Stomach smooth muscle (tissue), 2 donors: ENCODE measurements around the gene PTP4A2.

Experiments
- H3K27ac ChIP-seq: one replicate; pipeline ENCODE4 v1.7.0; 2013; ENCODE audit warnings: mild to moderate bottlenecking, low read length, inconsistent platforms
- H3K27me3 ChIP-seq, 2 donors: one replicate each; pipeline ENCODE4 v1.7.0; 2013; ENCODE audit warnings: low read length in 2 of 2; ENCODE audit not compliant: insufficient read depth in 2 of 2, control insufficient read depth in 1 of 2
- H3K36me3 ChIP-seq, 2 donors: one replicate each; pipeline ENCODE4 v1.7.0; 2013; ENCODE audit warnings: low read length in 2 of 2; ENCODE audit not compliant: control insufficient read depth in 2 of 2, insufficient read depth in 2 of 2
- H3K4me1 ChIP-seq: one replicate; pipeline ENCODE4 v1.7.0; 2013; ENCODE audit warnings: low read length; ENCODE audit not compliant: control insufficient read depth, insufficient read depth
- H3K4me3 ChIP-seq, 2 donors: one replicate each; pipeline ENCODE4 v1.7.0; 2013; ENCODE audit warnings: low read length in 2 of 2
- H3K9ac ChIP-seq, 2 donors: one replicate each; pipeline ENCODE4 v1.7.0; 2013; ENCODE audit warnings: low read length in 2 of 2, mild to moderate bottlenecking in 1 of 2
- H3K9me3 ChIP-seq, 2 donors: one replicate each; pipeline ENCODE4 v1.7.0; 2013; ENCODE audit warnings: low read length in 2 of 2; ENCODE audit not compliant: control insufficient read depth in 2 of 2
- donor health status: healthy.
- donor health status: Pancreatic carcinoma.

Gene PTP4A2

DNA sequence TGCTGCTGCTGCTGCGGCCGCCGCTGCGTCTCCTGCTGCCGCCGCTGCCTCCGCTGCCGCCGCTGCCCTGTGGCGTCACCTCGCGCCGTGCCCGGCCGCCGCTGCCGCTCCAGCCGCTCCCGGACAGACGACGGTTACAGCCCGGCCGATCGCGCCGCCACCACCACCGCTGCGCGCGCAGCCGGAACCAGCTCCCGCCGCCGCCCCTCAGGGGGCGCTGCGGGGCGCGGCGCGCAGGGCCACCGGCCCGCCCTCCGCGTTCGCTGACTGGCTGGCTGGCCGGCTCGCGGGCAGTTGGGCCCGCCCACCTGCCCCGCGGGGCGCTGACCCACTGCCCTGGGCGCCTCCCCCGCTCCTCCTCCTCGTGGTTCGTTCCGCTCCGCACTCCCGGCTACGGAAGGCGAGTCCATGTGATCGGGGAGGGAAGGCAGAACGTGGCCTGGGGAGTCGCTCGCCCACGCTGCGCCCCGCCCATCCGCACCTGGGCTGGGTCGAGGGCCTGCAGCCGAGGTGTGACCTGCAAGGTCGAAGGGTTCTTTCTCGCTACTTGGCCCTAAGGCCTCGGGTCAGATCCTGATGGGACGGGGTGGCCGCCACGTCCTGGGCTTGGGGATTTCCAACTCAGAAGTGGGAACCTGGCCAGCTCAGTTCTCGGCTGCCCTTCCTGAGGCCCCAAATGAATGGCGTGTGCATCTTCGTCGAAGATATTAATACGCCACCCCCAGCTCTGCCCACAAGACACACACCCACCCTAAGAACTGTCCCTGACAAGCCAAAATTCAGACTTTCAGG lies at the start of gene PTP4A2:
PTP4A2 (minus strand) TSS at position 185 of the 792 bp plus-strand sequence. CDS start 19,303 bp downstream, outside the sequence.
- H3K27me3 ChIP-seq: no peaks in the 10 kb centered on the region
- peak within 1 kb of the TSS; percentile 70 for H3K27ac ChIP-seq
- peak within 1 kb of the TSS; percentile 90 to 94 for H3K9ac ChIP-seq
- no peaks in the 10 kb centered on the region for H3K9me3 ChIP-seq
- H3K36me3 ChIP-seq: no peaks in the 10 kb centered on the region
- peak within 1 kb of the TSS; percentile 87 to 93 for H3K4me3 ChIP-seq
- peaks cover 26% of the 10 kb centered on the region for H3K4me1 ChIP-seq

DNA sequence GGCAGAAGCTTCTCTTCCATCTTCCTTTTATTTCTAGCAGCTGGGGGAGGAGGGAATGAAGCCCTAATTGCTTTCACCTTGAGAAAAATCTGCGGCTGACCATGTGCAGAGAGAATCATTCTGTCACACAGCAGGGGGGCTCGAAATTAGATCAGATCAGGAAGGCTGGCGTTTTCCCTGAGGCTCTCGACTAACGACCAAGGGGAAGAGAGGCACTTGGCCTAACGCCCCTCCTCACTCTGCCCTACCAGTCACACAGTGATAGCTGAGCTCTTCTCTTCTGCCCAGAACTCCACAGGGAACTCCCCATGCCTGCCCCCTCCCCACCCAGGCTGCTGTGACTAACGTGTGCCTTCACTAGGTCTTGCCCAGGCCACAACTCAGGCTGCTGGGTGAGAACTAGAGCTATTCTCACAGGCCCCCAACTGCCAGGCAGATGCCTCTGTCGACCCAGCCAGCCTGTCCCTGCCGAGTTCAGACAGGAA lies 49.0 kb upstream of the PTP4A2 start:
- Histone ChIP-seq H3K9me3 (no peaks in the 10 kb centered on the region), H3K4me1 (peaks cover 10% of the 10 kb centered on the region), H3K9ac (no peak overlapping the region), H3K27ac (no peak overlapping the region), H3K36me3 (no peaks in the 10 kb centered on the region), H3K4me3 (no peak overlapping the region), H3K27me3 (no peaks in the 10 kb centered on the region)

DNA sequence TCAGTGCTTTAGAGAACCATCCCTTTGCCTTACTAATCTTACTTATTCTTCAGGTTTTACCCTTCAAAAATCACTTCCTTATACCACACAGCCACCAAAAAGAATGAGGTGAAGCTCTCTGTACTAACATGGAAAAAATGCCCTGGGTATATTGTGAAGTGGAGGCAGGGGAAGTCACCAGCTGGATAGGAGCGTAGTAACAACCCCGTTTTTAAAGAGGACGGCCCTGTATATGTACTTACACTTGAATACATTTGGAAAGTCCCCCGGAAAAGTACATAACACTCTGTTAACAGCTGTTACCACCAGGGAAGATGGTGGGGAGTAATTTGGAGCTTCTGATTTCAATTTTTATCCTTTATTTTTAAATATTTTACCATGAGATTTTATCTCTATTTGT lies 47.3 kb upstream of the PTP4A2 start:
- Histone ChIP-seq H3K36me3 (no peaks in the 10 kb centered on the region), H3K9ac (peak overlapping the region; percentile 32 to 66), H3K27me3 (no peaks in the 10 kb centered on the region), H3K9me3 (no peaks in the 10 kb centered on the region), H3K27ac (peak overlapping the region; percentile 69), H3K4me1 (peaks cover 10% of the 10 kb centered on the region), H3K4me3 (peak overlapping the region; percentile 8 to 40)

DNA sequence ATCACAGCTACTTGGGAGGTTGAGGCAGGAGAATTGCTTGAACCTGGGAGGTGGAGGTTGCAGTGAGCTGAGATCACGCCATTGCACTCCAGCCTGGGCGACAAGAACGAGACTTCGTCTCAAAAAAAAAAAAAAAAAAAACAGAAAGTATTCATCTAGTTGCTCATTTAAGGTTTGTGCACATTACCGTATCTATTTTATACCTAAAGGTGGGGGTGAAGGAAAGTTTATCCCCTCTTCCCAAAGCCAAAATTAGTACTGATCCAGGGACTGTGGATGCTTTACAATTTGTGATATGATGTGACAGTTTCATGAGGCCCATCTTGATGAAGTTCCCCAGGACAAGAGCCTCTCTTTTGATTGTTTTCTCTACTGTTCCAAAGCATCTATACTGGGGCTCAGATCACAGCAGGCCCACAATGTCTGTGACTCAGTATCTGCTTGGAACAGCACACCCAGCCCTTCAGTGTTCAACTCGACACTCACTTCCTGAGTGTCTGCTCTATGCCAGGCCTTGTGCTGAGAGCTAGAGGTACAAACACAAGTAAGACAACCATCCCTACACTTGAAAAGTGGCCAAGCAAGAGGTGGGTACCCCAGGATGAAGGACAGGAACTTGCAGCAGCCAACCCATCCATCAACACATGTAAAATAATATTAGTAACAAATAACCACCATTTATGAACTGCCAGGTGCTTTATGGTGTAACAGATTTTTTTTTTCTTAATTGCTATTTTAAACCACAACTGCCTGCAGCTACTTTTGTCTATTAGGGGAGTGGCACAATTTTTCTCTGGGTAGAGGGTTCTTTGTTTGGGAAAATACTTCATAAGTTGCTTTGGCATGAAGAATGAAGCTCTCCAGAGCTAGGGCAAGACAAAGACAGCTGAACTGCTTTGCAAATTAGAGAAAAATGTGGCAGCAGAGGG lies 46.5 kb upstream of the PTP4A2 start:
- no peaks in the 10 kb centered on the region for H3K9me3 ChIP-seq
- H3K4me3 ChIP-seq: peak overlapping the region; percentile 8 to 40
- peak overlapping the region; percentile 69 for H3K27ac ChIP-seq
- H3K4me1 ChIP-seq: peaks cover 10% of the 10 kb centered on the region
- no peaks in the 10 kb centered on the region for H3K27me3 ChIP-seq
- H3K36me3 ChIP-seq: no peaks in the 10 kb centered on the region
- H3K9ac ChIP-seq: peak overlapping the region; percentile 32 to 66

DNA sequence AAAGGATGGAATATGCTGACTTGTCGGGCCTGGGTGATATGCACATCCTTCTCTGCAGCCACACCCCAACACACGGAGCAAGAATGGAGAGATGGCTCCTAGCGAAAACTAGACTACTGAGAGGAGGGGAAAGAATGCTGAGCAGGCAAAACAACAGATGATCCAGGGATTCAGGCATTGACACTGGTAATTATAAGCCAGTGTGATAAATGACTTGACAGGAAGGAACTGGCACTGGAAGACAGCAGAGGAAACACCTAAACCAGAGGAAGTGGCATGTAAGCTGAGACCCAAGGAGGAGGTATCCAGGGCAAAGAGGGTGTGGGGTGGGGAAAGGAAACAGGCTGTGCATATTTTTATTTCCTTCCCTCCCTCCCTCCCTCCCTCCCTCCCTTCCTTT lies 43.8 kb upstream of the PTP4A2 start:
- no peak overlapping the region for H3K27ac ChIP-seq
- H3K9me3 ChIP-seq: no peaks in the 10 kb centered on the region
- no peak overlapping the region for H3K4me3 ChIP-seq
- peaks cover 14% of the 10 kb centered on the region for H3K4me1 ChIP-seq
- H3K36me3 ChIP-seq: no peaks in the 10 kb centered on the region
- H3K9ac ChIP-seq: no peak overlapping the region
- no peaks in the 10 kb centered on the region for H3K27me3 ChIP-seq

DNA sequence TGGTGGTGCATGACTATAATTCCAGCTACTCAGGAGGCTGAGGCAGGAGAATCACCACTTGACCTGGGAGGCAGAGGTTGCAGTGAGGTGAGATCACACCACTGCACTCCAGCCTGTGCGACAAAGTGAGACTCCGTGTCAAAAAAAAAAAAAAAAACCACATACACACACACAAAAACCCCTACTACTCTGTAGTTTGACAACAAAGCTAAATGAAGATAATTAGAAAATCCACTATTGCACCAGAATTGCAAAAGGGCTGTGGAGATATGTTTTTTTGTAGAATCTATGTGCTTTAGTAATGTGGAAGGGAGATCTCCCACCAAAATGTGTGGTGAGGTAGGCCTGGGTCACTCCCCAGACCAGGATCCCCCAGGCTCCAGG lies 43.3 kb upstream of the PTP4A2 start:
- peaks cover 14% of the 10 kb centered on the region for H3K4me1 ChIP-seq

DNA sequence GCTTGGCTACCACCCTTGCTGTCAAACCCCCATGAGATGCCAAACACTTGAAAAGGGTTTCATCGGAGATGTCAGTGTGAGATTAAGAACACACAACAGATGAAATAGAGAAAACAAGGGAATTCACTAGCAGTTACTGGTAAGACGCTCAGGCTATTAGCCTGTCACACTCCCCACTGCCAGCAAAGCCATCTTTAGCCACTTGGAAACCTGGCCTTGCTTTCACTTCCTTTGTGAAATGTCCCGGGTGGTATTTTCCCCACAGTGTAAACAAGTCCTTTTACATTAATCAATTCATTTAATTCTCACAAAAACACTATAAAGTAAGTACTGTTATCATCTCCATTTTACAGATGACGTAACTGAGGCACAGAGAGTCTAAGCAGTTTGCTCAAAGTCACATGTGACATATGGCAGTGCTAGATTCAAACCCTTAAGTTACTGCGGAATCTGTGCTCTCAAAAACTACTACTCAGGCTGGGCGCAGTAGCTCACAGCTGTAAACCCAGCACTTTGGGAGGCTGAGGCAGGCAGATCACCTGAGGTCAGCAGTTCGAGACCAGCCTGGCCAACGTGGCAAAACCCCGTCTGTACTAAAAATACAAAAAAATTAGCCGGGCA lies 42.8 kb upstream of the PTP4A2 start:
- H3K36me3 ChIP-seq: no peaks in the 10 kb centered on the region
- no peak overlapping the region for H3K9ac ChIP-seq
- peaks cover 14% of the 10 kb centered on the region for H3K4me1 ChIP-seq
- no peaks in the 10 kb centered on the region for H3K9me3 ChIP-seq
- H3K4me3 ChIP-seq: no peak overlapping the region
- no peaks in the 10 kb centered on the region for H3K27me3 ChIP-seq
- H3K27ac ChIP-seq: no peak overlapping the region

More for the DNA sequence above, 43.3 kb upstream of the PTP4A2 start:
- no peaks in the 10 kb centered on the region for H3K27me3 ChIP-seq
- no peaks in the 10 kb centered on the region for H3K9me3 ChIP-seq
- no peak overlapping the region for H3K27ac ChIP-seq
- H3K4me3 ChIP-seq: no peak overlapping the region
- no peak overlapping the region for H3K9ac ChIP-seq
- no peaks in the 10 kb centered on the region for H3K36me3 ChIP-seq

DNA sequence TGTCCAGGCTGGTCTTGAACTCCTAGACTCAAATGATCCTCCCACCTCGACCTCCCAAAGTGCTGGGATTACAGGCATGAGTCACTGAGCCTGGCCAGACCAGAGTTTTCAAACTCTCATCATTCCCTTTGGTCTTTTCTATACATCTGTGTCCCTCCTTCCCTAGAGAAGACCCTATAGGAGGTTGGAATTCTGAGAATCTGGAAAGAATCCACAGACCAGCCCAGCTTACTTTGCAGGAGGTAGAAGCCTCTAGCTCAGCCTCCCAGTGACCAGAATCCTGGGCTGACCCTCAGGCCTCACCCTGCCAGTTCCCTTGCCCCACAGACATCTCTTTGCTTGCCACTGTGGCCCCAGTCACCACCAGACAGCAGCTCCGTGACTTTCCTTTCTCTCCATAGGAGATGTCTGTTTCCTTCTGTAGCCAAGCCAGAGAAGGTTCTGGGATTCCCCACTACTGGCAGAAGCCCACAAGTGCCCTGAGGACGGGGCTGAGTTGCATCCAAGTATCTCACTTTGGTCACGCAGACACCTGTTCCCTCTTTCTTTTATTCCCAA lies 40.8 kb upstream of the PTP4A2 start:
- Histone ChIP-seq H3K9ac (no peak overlapping the region), H3K4me1 (peaks cover 4% of the 10 kb centered on the region), H3K36me3 (no peaks in the 10 kb centered on the region), H3K27ac (no peak overlapping the region), H3K4me3 (no peak overlapping the region), H3K9me3 (no peaks in the 10 kb centered on the region), H3K27me3 (no peaks in the 10 kb centered on the region)

DNA sequence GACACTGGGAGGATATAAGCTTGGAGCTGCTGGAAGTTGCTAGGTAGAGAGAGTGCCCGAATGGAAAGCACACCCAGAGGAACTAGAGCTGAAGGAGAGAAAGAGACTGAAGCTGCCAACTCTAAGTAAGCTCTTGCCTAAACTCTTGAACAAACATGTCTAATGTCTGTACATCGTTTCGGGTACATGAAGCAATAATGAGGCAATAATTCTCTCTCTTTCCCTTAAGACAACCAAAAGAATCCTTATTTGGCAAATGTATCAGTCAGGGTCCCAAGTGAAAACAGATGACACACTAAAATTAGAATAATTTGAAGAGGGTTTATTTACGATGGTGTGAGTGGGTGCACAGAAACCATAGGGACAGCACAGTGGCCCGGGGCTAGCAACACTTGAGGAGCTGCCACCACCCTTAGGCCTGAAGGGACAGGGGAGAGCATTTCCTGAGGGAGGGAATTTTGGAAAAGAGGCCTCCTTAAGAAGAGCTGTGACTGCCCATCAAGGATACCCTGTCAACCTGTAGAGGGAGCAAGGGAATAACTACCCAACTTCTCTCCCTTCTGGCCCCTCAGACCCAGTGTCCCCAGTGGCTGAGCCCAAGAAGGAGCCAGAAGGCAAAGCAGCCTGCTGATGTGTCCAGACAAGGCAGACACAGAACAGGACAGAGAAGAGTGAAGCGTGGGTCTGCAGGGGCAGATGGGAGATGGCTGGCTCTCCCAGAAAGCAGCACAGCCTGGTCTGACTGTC lies 39.4 kb upstream of the PTP4A2 start:
- Histone ChIP-seq H3K27ac (no peak overlapping the region), H3K27me3 (no peaks in the 10 kb centered on the region), H3K4me1 (peaks cover 4% of the 10 kb centered on the region), H3K4me3 (no peak overlapping the region), H3K9ac (no peak overlapping the region), H3K36me3 (no peaks in the 10 kb centered on the region), H3K9me3 (no peaks in the 10 kb centered on the region)

DNA sequence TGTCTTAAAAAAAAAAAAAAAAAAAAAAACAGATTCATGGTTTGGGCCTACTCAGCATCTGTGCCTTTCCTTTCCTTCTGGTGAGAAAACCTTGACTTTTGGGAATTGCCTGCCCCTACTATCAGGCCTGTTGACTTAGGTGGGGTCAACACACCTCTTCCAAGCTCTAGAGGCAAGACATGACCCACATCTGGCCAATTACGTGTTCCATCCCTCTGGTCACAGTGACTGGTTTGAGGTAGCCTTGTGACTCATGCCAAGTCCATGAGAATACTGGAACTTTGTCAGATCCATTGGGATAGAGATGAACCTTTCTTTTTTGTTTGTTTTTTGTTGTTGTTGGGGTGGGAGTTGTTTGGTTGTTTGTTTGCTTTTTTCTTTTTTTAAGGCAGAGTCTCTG lies 38.2 kb upstream of the PTP4A2 start:
- no peak overlapping the region for H3K27ac ChIP-seq
- peaks cover 4% of the 10 kb centered on the region for H3K4me1 ChIP-seq
- H3K27me3 ChIP-seq: no peaks in the 10 kb centered on the region
- H3K4me3 ChIP-seq: no peak overlapping the region
- H3K9me3 ChIP-seq: no peaks in the 10 kb centered on the region
- no peaks in the 10 kb centered on the region for H3K36me3 ChIP-seq
- no peak overlapping the region for H3K9ac ChIP-seq
